Naive B cell (primary cell): ENCODE data around the gene TTC9. TPM values are rescaled to one million over a fixed set of nuclear protein-coding genes. Genes with fewer than 3 reads are reported as not detected.
A peak's percentile ranks its signal among the peaks of the same experiment; 100 is the strongest.

Source experiments
- ATAC-seq, 2 donors: fragments of 150-1000 bp; cut with Tn5 transposase; 2 replicates each; pipeline ENCODE4 v1.10.0; 2021; ENCODE audit warnings: low read depth in 2 of 2, mild to moderate bottlenecking in 2 of 2, moderate library complexity in 2 of 2
- DNase-seq: peaks from one replicate; pipeline ENCODE4 v3.0.0; 2022
- H3K27ac Mint-ChIP-seq, 6 donors: one replicate each; pipeline ENCODE4 v1.8.0; 2020 to 2022; ENCODE audit warnings: mild to moderate bottlenecking in 6 of 6, mixed read lengths in 6 of 6, moderate library complexity in 5 of 6, inconsistent platforms in 2 of 6
- H3K27me3 Mint-ChIP-seq, 3 donors: one replicate each; pipeline ENCODE4 v1.8.0; 2021 to 2022; ENCODE audit warnings: mixed read lengths in 3 of 3, mild to moderate bottlenecking in 1 of 3
- H3K36me3 Mint-ChIP-seq, 2 donors: one replicate each; pipeline ENCODE4 v1.8.0; 2020 to 2022; ENCODE audit warnings: mixed read lengths in 2 of 2, inconsistent platforms in 1 of 2, mild to moderate bottlenecking in 1 of 2
- H3K4me1 Mint-ChIP-seq, 3 donors: one replicate each; pipeline ENCODE4 v1.8.0; 2020 to 2022; ENCODE audit warnings: mixed read lengths in 3 of 3, inconsistent platforms in 1 of 3, mild to moderate bottlenecking in 1 of 3, moderate library complexity in 1 of 3
- H3K4me3 Mint-ChIP-seq, 8 donors: one replicate each; pipeline ENCODE4 v1.8.0; 2020 to 2022; ENCODE audit warnings: mild to moderate bottlenecking in 8 of 8, mixed read lengths in 8 of 8, moderate library complexity in 8 of 8, inconsistent platforms in 2 of 8
- H3K9me3 Mint-ChIP-seq, 7 donors: one replicate each; pipeline ENCODE4 v1.8.0; 2020 to 2022; ENCODE audit warnings: mixed read lengths in 7 of 7, mild to moderate bottlenecking in 5 of 7, inconsistent platforms in 2 of 7, moderate library complexity in 1 of 7
- polyA plus RNA-seq, 6 donors: library from polyadenylated mRNA; unstranded; fragments of 300-500 nt; fragmentation: Illumina TruSeq; gene quantifications; one replicate each; pipeline ENCODE4 v1.2.3, GENCODE V29; 2021; ENCODE audit warnings: low read depth in 6 of 6

Gene TTC9
- polyA plus RNA-seq, 6 donors from 2014 or later = 11.7 to 24.2 (median 18.0) TPM

- Mint-ChIP-seq H3K27ac (peak overlapping the region in 2 of 6 donors; percentile 4 to 23), H3K27me3 (no peaks in the 10 kb centered on the region), H3K9me3 (no peaks in the 10 kb centered on the region), H3K4me1 (peaks cover 32 to 50% (median 42%) of the 10 kb centered on the region in 3 donors), H3K4me3 (peak overlapping the region in 2 of 8 donors; percentile 26 to 64), H3K36me3 (no peaks in the 10 kb centered on the region)
- ATAC-seq (no peak), DNase-seq (no peak)
Measured at GRCh38 chr14:70713511-70713916, 71.8 kb downstream of the TTC9 start.

DNA sequence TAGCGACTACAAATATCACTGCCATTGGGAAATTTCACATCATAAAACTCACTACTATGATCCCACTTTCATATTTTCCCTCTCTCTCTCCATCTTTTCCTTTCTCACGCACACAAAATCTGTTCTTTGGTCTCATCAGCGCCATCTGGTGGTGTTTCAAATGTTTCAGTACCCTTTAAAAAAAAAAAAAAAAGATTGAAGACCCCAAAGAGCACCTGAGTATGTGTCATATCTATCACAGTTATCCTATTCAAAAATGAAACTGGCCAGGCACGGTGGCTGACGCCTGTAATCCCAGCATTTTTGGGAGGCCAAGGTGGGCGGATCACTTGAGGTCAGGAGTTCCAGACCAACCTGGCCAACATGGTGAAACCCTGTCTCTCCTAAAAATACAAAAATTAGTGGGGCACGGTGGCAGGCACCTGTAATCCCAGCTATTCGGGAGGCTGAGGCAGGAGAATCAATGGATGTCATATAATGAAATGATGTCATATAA lies 72.4 kb downstream of the TTC9 start:
- H3K36me3 Mint-ChIP-seq = no peaks in the 10 kb centered on the region
- peak overlapping the region in 3 of 6 donors; percentile 0 to 7 (median 7) for H3K27ac Mint-ChIP-seq
- no peaks in the 10 kb centered on the region for H3K9me3 Mint-ChIP-seq
- ATAC-seq = peak in 1 of 2 donors; percentile 37
- peak overlapping the region in 6 of 8 donors; percentile 1 to 66 (median 11) for H3K4me3 Mint-ChIP-seq
- peak; percentile 54 for DNase-seq
- no peaks in the 10 kb centered on the region for H3K27me3 Mint-ChIP-seq
- peaks cover 32 to 49% (median 42%) of the 10 kb centered on the region in 3 donors for H3K4me1 Mint-ChIP-seq

DNA sequence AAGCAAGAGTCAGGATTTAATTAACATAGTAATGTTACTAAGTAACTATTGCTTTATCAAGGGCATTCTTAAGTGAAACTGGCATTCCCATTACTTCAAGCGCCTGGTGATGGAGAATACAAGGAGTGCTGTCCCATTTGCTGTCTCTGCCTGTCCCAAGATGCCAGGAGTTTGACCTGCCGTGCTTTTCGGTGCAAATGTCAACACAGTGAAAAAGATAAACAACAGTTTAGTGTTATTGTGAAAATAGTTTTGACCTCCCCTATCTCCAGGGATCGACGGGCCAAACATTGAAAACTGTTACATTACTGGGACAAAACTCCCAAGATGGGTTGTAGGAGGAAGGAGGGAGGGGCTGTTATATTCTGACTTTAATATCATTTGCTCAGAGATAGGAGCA lies 74.8 kb downstream of the TTC9 start:
- ATAC-seq (no peak), DNase-seq (no peak)
- peaks cover 19 to 30% (median 26%) of the 10 kb centered on the region in 3 donors for H3K4me1 Mint-ChIP-seq
- no peaks in the 10 kb centered on the region for H3K36me3 Mint-ChIP-seq
- no peaks in the 10 kb centered on the region for H3K9me3 Mint-ChIP-seq
- H3K4me3 Mint-ChIP-seq = no peak overlapping the region
- H3K27me3 Mint-ChIP-seq = no peaks in the 10 kb centered on the region
- H3K27ac Mint-ChIP-seq = no peak overlapping the region

GRCh38 chr14:70716958-70717357 lies 75.2 kb downstream of the TTC9 start:
- DNase-seq (no peak), ATAC-seq (no peak)
- H3K9me3 Mint-ChIP-seq = no peaks in the 10 kb centered on the region
- peaks cover 14 to 25% (median 21%) of the 10 kb centered on the region in 3 donors for H3K4me1 Mint-ChIP-seq
- no peaks in the 10 kb centered on the region for H3K36me3 Mint-ChIP-seq
- H3K27ac Mint-ChIP-seq = peak overlapping the region in 1 of 6 donors; percentile 79
- H3K4me3 Mint-ChIP-seq = no peak overlapping the region
- no peaks in the 10 kb centered on the region for H3K27me3 Mint-ChIP-seq

DNA sequence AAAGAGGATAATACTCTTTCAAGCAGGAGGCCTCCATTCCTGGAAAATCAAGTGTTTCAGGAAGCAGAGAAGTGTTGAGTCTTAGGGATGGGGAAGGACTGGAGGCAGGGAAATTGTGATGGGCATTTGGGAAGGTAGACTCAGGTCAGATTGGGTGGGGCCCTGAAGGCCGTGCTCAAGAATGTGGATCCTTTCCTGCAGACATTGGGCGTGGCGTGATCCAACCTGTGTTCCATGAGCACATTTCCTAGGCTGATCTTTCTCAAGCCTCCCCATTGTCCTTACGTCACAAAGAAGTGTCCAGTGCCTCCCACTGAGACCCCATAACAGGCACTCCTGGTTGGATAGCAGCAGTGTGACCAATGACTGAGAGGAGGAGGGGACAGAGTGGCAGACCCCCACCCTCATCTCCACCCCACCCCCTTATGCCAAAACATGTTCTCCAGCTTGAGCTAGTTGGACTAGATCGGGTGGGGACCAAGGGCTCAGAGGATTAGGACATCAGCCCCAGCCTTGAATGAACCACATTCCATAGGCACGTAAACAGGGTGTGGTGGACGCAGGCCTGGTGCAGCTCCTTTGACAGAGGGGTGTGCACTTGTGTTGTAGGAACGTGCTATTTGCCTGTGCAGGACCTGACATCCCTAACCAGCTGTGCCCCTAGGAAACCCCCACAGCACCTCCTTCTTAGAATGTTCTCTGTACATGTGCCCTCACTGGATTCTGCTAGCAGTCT lies 76.8 kb downstream of the TTC9 start:
- DNase-seq (no peak), ATAC-seq (no peak)
- H3K27ac Mint-ChIP-seq = no peak overlapping the region
- peaks cover 4 to 12% (median 9%) of the 10 kb centered on the region in 3 donors for H3K4me1 Mint-ChIP-seq
- H3K36me3 Mint-ChIP-seq = no peaks in the 10 kb centered on the region
- H3K27me3 Mint-ChIP-seq = no peaks in the 10 kb centered on the region
- no peak overlapping the region for H3K4me3 Mint-ChIP-seq
- H3K9me3 Mint-ChIP-seq = no peaks in the 10 kb centered on the region

DNA sequence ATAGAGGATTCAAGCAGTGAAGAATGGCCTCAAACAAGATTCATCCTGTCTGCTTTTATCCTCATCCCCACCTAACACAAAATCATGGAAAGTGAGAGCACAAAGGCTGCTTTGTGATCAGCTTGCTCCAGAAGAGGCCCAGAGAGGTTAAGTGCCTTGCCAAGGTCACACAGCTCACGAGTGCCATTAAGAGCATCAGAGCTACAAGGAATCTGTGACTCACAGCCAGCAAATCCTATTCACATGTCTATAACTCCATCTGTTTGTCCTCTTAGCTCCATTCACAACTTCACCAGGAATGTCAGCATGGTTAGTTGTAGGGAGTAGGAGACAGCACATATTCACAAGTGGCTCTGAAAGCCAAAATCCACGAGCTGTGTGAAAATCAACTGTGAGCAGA lies 79.8 kb downstream of the TTC9 start:
- no peak for DNase-seq
- no peaks in the 10 kb centered on the region for H3K9me3 Mint-ChIP-seq
- H3K27ac Mint-ChIP-seq = peak overlapping the region in 1 of 6 donors; percentile 45

GRCh38 chr14:70722418-70722817 lies 80.7 kb downstream of the TTC9 start:
- ATAC-seq (no peak), DNase-seq (no peak)
- H3K4me1 Mint-ChIP-seq = peaks cover 12 to 14% (median 13%) of the 10 kb centered on the region in 3 donors
- H3K27ac Mint-ChIP-seq = peak overlapping the region in 2 of 6 donors; percentile 41 to 68
- H3K9me3 Mint-ChIP-seq = no peaks in the 10 kb centered on the region
- no peaks in the 10 kb centered on the region for H3K36me3 Mint-ChIP-seq
- no peaks in the 10 kb centered on the region for H3K27me3 Mint-ChIP-seq
- no peak overlapping the region for H3K4me3 Mint-ChIP-seq

More for the DNA sequence above, 79.8 kb downstream of the TTC9 start:
- Mint-ChIP-seq H3K4me1 (peaks cover 4 to 7% (median 4%) of the 10 kb centered on the region in 3 donors), H3K36me3 (no peaks in the 10 kb centered on the region), H3K27me3 (no peaks in the 10 kb centered on the region), H3K4me3 (no peak overlapping the region)
- ATAC-seq = no peak

GRCh38 chr14:70723276-70723675 lies 81.6 kb downstream of the TTC9 start:
- no peak for DNase-seq
- Mint-ChIP-seq H3K27ac (peak overlapping the region in 2 of 6 donors; percentile 19 to 89), H3K4me1 (peaks cover 12 to 14% (median 13%) of the 10 kb centered on the region in 3 donors), H3K36me3 (no peaks in the 10 kb centered on the region), H3K9me3 (no peaks in the 10 kb centered on the region), H3K4me3 (no peak overlapping the region), H3K27me3 (no peaks in the 10 kb centered on the region)
- ATAC-seq = no peak

DNA sequence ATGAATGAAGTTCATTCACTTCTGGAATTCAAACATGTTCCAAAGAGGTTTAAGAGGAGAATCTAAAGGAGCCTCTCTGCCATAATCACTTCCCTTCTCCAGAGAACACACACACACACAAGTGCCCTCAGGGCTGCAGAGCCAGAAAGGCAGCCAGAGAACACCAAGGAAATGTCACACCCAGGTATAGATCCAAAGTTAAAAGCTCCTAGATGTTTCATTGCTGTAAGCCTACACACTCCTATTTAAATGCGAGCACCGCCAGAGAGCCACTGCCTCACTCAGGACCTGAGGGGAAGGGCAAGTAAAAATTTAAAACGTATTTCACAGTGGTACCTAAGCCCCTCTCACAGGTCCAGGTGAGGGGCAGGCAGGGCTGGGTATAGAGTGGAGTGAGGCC lies 82.4 kb downstream of the TTC9 start:
- Mint-ChIP-seq H3K27ac (no peak overlapping the region), H3K9me3 (no peaks in the 10 kb centered on the region), H3K27me3 (no peaks in the 10 kb centered on the region), H3K4me1 (peaks cover 12 to 14% (median 13%) of the 10 kb centered on the region in 3 donors), H3K36me3 (peaks cover 0 to 3% of the 10 kb centered on the region in 2 donors), H3K4me3 (no peak overlapping the region)
- DNase-seq = no peak
- no peak for ATAC-seq

DNA sequence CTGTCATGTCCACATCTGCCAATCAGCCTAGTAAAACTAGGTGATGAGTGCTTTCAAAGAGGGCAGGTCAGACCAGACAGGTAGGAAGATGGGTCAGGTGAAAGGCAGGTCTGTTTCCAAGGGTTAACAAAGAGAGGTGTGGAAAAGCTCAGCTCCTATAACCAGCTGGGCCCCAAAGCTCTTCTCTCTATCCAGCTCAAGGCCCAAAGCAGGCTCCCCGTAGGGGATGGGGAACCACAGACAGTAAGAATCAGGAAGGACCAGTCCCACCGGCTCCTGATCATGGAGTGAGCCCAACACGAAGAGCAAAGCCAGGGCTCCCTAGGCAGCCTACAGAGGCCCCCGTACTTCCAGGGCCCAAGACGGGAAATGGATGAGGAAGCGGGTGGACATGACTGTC lies 83.2 kb downstream of the TTC9 start:
- no peaks in the 10 kb centered on the region for H3K9me3 Mint-ChIP-seq
- H3K4me1 Mint-ChIP-seq = peaks cover 12 to 14% (median 13%) of the 10 kb centered on the region in 3 donors
- DNase-seq (no peak), ATAC-seq (no peak)
- H3K36me3 Mint-ChIP-seq = peaks cover 0 to 12% of the 10 kb centered on the region in 2 donors
- H3K27me3 Mint-ChIP-seq = no peaks in the 10 kb centered on the region
- peak overlapping the region in 3 of 6 donors; percentile 6 to 31 (median 13) for H3K27ac Mint-ChIP-seq
- no peak overlapping the region for H3K4me3 Mint-ChIP-seq

Other genes with a start within 250 kb of the TTC9 start
- gene SYNJ2BP, start 224.8 kb upstream of the TTC9 start, polyA plus RNA-seq = 10 to 100 TPM; 11.2 to 20.0 (median 13.6) TPM
- gene ADAM21, start 189.7 kb upstream of the TTC9 start, polyA plus RNA-seq = under 1 TPM in 3 of 6 donors, not detected in 3; 0.09 to 0.33 (median 0.21) TPM
- not detected for gene ADAM20, start 106.9 kb upstream of the TTC9 start, polyA plus RNA-seq
- 10 to 100 TPM; 32.9 to 47.5 (median 42.9) TPM for gene MED6, start 41.3 kb upstream of the TTC9 start, polyA plus RNA-seq
- 10 to 100 TPM in 1 of 6 donors, 1 to 10 TPM in 5; 4.3 to 10.5 (median 6.3) TPM for gene MAP3K9, start 167.6 kb downstream of the TTC9 start, polyA plus RNA-seq